ENCODE data around the gene NBAS.

The NBAS gene

GRCh38 chr2:15176604-15177003 lies 384.5 kb downstream of the NBAS start:
- no peak overlapping the region for H3K4me3 ChIP-seq (ENCODE audit: low read depth, low read length)
- TF ChIP-seq, protein P1, sequence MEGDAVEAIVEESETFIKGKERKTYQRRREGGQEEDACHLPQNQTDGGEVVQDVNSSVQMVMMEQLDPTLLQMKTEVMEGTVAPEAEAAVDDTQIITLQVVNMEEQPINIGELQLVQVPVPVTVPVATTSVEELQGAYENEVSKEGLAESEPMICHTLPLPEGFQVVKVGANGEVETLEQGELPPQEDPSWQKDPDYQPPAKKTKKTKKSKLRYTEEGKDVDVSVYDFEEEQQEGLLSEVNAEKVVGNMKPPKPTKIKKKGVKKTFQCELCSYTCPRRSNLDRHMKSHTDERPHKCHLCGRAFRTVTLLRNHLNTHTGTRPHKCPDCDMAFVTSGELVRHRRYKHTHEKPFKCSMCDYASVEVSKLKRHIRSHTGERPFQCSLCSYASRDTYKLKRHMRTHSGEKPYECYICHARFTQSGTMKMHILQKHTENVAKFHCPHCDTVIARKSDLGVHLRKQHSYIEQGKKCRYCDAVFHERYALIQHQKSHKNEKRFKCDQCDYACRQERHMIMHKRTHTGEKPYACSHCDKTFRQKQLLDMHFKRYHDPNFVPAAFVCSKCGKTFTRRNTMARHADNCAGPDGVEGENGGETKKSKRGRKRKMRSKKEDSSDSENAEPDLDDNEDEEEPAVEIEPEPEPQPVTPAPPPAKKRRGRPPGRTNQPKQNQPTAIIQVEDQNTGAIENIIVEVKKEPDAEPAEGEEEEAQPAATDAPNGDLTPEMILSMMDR (IDR thresholded peaks at IDR 0.05; ENCODE audit: control insufficient read depth, extremely low read depth, insufficient read depth): no peak
- no peak for DNase-seq (ENCODE audit: low read depth)

DNA sequence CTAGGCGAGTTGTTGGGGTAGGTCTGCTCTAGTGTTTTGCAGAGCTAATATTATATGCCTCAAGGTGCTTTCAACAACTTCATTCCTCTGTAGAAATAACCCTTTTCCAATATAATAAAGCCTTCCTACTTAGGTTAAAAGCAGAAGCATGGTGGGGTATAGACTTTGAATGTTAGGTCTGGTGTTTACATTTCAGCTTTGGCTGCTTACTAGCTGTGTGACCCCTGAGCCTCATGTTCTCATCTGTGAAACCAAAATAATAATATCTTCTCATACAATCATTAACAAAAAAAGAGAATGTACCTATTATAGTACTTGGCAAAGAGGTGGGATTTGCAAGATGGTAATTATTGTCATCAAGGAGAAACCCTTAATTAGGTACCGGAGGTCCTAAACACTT lies 386.6 kb downstream of the NBAS start:
- H3K4me3 ChIP-seq (ENCODE audit: low read depth, low read length): no peak overlapping the region
- no peak for DNase-seq (ENCODE audit: low read depth)

DNA sequence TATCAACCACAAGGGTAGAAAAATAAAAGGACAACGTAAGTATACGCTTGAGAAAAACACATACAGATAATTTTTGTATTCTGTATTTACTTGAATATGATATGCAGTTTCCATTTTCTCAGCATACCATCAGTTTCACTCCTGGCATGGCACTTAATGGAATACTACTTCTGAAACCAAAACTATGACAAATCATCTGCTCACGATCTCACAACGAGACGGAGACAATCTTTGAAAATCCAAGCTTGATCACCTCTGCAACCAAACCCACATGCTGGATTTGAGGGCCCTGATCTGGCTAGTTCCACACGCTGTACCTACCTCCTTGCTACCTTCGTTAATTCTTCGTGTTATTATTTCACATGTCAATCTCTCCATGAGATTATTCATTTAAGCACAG lies 387.6 kb downstream of the NBAS start:
- DNase-seq (ENCODE audit: low read depth): no peak
- no peak overlapping the region for H3K4me3 ChIP-seq (ENCODE audit: low read depth, low read length)
- TF ChIP-seq, protein P1 (IDR thresholded peaks at IDR 0.05; ENCODE audit: control insufficient read depth, extremely low read depth, insufficient read depth): no peak

More for the DNA sequence above, 386.6 kb downstream of the NBAS start:
- TF ChIP-seq, protein P1 (IDR thresholded peaks at IDR 0.05; ENCODE audit: control insufficient read depth, extremely low read depth, insufficient read depth): no peak

DNA sequence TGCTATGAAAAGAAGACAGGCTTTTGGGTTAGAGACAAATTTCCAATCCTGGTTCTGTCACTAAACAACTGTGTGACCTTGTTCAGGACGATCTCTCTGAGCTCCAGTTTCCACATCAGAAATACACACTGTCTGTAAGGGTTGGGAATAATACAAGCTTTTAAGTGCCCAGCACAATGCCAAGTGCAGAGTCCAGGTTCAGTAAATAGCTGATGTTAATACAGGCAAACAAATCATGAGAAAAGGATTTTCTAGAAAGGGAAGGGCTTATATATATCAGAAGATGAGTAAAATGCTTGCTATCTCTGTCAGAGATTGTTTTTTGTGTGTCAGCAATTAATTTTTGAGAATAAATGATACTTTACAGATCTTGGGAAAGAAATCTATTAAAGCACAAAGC lies 388.3 kb downstream of the NBAS start:
- TF ChIP-seq, protein P1 (IDR thresholded peaks at IDR 0.05; ENCODE audit: control insufficient read depth, extremely low read depth, insufficient read depth): no peak
- DNase-seq (ENCODE audit: low read depth): peak; percentile 26
- no peak overlapping the region for H3K4me3 ChIP-seq (ENCODE audit: low read depth, low read length)

DNA sequence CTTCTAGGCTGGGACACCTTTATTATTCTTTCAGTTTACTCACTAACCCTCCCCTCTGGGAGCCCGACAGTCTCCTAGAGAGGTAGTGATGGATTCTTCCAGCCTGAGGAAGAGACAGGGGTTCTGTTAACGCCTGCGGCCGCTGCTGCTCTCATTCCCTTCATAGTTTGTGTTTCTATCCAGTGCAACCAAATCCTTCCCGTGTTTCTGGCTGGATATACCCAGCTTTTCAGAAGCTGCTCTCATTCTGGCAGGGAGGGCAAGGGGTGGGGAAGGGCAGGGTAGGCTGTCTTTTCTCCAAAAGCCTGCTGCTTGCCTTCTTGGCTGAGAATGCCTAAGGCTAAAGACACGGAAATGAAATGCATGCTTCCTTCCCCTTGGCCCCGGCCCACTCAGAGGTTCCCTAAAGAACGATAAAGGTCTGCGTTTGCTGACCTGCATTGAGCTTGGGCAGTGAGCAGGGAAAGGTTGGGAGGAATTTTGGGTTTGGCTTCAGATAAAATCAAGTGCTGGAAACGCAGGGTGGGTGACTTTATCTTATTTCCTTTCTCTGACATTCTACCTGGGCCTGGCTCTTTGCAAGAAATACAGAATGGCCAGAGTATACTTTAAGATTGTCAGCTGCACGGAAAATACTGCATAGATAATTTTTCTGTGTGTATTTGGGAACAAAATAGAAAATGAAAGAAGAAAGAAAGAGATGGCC lies 390.9 kb downstream of the NBAS start:
- TF ChIP-seq, protein P1 (IDR thresholded peaks at IDR 0.05; ENCODE audit: control insufficient read depth, extremely low read depth, insufficient read depth): no peak
- DNase-seq (ENCODE audit: low read depth): no peak
- no peak overlapping the region for H3K4me3 ChIP-seq (ENCODE audit: low read depth, low read length)

DNA sequence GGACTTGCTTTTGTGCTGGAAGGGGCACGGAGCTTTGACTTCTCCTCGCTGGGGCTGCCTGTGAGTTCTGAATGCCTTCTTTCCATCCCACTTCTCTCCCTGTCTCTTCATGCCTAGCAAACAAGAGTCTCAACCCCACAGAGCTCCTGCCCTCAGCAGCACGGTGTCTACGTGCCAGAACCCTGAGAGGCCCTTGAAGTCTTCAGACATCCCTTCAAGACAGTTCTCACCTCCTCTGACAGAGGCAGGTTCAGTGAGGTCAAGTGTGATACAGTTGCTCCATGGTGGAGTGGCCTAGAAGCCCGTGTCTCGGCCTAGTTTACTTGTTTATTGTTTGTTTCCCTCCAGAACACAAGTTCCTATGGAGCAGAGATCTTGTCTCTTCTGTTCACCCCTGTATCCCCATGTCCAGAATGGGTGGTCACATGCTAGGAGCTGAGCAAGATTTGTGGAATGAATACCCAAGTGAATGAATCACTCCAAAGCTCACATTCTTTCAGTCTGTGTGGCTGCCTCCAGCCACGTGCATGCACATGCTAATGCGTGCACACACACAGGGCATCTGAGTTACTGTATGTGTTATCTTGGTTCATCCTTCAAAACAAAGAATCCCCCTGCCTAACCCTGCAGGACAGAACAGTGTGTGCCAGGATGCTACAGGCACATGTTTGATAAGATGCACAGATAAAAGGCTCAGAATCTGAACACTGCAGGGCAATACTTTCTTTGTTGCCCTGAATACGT lies 391.6 kb downstream of the NBAS start:
- TF ChIP-seq, protein P1 (IDR thresholded peaks at IDR 0.05; ENCODE audit: control insufficient read depth, extremely low read depth, insufficient read depth): no peak
- H3K4me3 ChIP-seq (ENCODE audit: low read depth, low read length): no peak overlapping the region
- no peak for DNase-seq (ENCODE audit: low read depth)
